Keratinocyte (primary cell): ENCODE data around the gene GPBAR1. TPM values are rescaled to one million over a fixed set of nuclear protein-coding genes. Genes with fewer than 3 reads are reported as not detected.

ENCODE experiments used
- DNase-seq: peaks from one replicate; pipeline ENCODE4 v3.0.0-alpha.2; 2011; ENCODE audit warnings: low read depth, missing footprints, low spot score
- FAIRE-seq: peaks from 2 replicates; lab custom pipeline; 2011; peaks lifted over from hg19 to GRCh38; lab: Jason Lieb, UNC
- H2AFZ ChIP-seq: 2 replicates; pipeline ENCODE4 v1.6.0; 2012; ENCODE audit warnings: low read length, control low read depth, inconsistent platforms; ENCODE audit not compliant: control insufficient read depth
- H3K27ac ChIP-seq: 2 replicates; pipeline ENCODE4 v1.5.1; 2011; ENCODE audit warnings: low read length; ENCODE audit not compliant: control insufficient read depth, insufficient read depth
- H3K27me3 ChIP-seq: 3 replicates; pipeline ENCODE4 v1.6.0; 2011; ENCODE audit warnings: low read length; ENCODE audit not compliant: control insufficient read depth, insufficient read depth; ENCODE audit errors: extremely low read depth
- H3K36me3 ChIP-seq, 2 experiments: 2 replicates in 1 of 2; 3 replicates in 1 of 2; pipeline ENCODE4 v1.5.1; 2011; ENCODE audit warnings: low read length in 2 of 2, mild to moderate bottlenecking in 1 of 2; ENCODE audit not compliant: control insufficient read depth in 2 of 2, insufficient read depth in 2 of 2; ENCODE audit errors: extremely low read depth in 1 of 2
- H3K4me1 ChIP-seq: 3 replicates; pipeline ENCODE4 v1.5.1; 2011; ENCODE audit warnings: low read length; ENCODE audit not compliant: control insufficient read depth, insufficient read depth; ENCODE audit errors: extremely low read depth
- H3K4me2 ChIP-seq: 3 replicates; pipeline ENCODE4 v1.6.0; 2011; ENCODE audit warnings: low read depth, low read length; ENCODE audit not compliant: control insufficient read depth, insufficient read depth; ENCODE audit errors: extremely low read depth
- H3K4me3 ChIP-seq, 3 experiments: fragments of 200-600 bp in 1 of 3; sonication (generic) in 1 of 3; 2 replicates in 2 of 3; 3 replicates in 1 of 3; pipeline ENCODE4 v1.5.1; 2011 to 2016; ENCODE audit warnings: low read length in 3 of 3, mild to moderate bottlenecking in 3 of 3, control low read depth in 2 of 3, inconsistent platforms in 1 of 3, low read depth in 1 of 3, mixed read lengths in 1 of 3, mixed run types in 1 of 3, moderate library complexity in 1 of 3; ENCODE audit not compliant: control insufficient read depth in 2 of 3, insufficient read depth in 2 of 3; ENCODE audit errors: extremely low read depth in 1 of 3
- H3K79me2 ChIP-seq: 2 replicates; pipeline ENCODE4 v1.6.0; 2012; ENCODE audit warnings: low read length; ENCODE audit not compliant: control insufficient read depth, insufficient read depth
- H3K9ac ChIP-seq: 3 replicates; pipeline ENCODE4 v1.6.0; 2011; ENCODE audit warnings: low read length; ENCODE audit not compliant: control insufficient read depth, insufficient read depth; ENCODE audit errors: extremely low read depth
- H3K9me1 ChIP-seq: 3 replicates; pipeline ENCODE4 v1.6.0; 2011; ENCODE audit warnings: low read length; ENCODE audit not compliant: control insufficient read depth, insufficient read depth; ENCODE audit errors: extremely low read depth
- H3K9me3 ChIP-seq: 2 replicates; pipeline ENCODE4 v1.5.1; 2012; ENCODE audit warnings: low read depth, low read length; ENCODE audit not compliant: control insufficient read depth
- H4K20me1 ChIP-seq: 3 replicates; pipeline ENCODE4 v1.6.0; 2011; ENCODE audit warnings: low read length; ENCODE audit not compliant: control insufficient read depth, insufficient read depth; ENCODE audit errors: extremely low read depth
- EZH2 ChIP-seq: IDR thresholded peaks from one replicate; pipeline ENCODE4 v1.6.1; 2012; ENCODE audit warnings: inconsistent platforms, mild to moderate bottlenecking, low read length, moderate library complexity
- dilution Hi-C: fragments of 300-500 bp; cut with MboI; formaldehyde crosslinking; loops from one replicate; pipeline ENCODE4 v1.7.0; 2020; ENCODE audit warnings: low sequenced_read_pairs; ENCODE audit not compliant: extremely low pct_ligation_motif_present
- polyA plus RNA-seq, 5 experiments: library from polyadenylated mRNA; depleted of rRNA in 3 of 5; stranded (reverse) in 3 of 5; stranded (forward) in 1 of 5; unstranded in 1 of 5; fragments of >200 nt; gene quantifications; 1 replicate in 1 of 5; 2 replicates in 3 of 5; 3 replicates in 1 of 5; pipeline versions ENCODE4 v1.2.1 to v1.2.3, GENCODE V29; 2011 to 2012; ENCODE audit warnings: missing spikeins in 2 of 5, low read depth in 1 of 5, low replicate concordance in 1 of 5
- TF ChIP-seq, protein P1 (sequence below), 3 experiments: IDR thresholded peaks in 1 of 3; conservative IDR thresholded peaks in 1 of 3; optimal IDR thresholded peaks in 1 of 3; 2 replicates in 2 of 3; 3 replicates in 1 of 3; pipeline versions ENCODE3 to v1.5.1; 2011; ENCODE audit warnings: low read length in 3 of 3, mild to moderate bottlenecking in 3 of 3, moderate library complexity in 2 of 3, control low read depth in 1 of 3, inconsistent platforms in 1 of 3; ENCODE audit not compliant: insufficient read depth in 2 of 3; ENCODE audit errors: extremely low read depth in 1 of 3

The GPBAR1 gene
- polyA plus RNA-seq, 1 donor (not counting 4 experiments of a cell fraction or from before 2014, with no cell fraction given): 0.12 TPM

DNA sequence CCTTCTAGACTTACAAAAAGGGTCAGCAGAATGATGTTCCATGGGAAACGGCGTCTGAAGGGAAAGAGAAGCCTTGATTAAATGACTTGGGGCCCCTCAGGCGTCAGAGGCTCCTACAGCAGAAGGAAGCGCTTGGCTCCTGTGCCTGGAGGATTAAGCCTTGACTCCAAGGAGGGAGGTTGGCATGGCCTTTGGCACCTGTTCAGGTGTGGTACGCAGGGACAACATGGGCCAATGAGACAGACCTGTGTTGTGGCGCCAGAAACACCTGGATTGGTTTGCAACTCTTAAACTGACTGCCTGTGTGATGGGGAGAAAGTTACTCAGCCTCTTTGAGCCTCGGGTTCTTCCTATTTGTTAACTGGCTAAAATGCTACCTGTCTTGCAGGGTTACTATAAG, 17.1 kb downstream of the GPBAR1 start:
- Histone ChIP-seq H3K4me1 (peaks cover 17% of the 10 kb centered on the region), H2AFZ (no peak overlapping the region), H3K36me3 (peaks cover 63 to 72% of the 10 kb centered on the region in 2 experiments), H3K79me2 (peaks cover 63% of the 10 kb centered on the region), H3K4me2 (no peak overlapping the region), H4K20me1 (peaks cover 31% of the 10 kb centered on the region), H3K27me3 (no peaks in the 10 kb centered on the region), H3K9me3 (no peaks in the 10 kb centered on the region), H3K4me3 (no peak overlapping the region), H3K9me1 (no peaks in the 10 kb centered on the region), H3K27ac (no peak overlapping the region), H3K9ac (no peak overlapping the region)
- DNase-seq: no peak
- no peak for FAIRE-seq
- no peak for TF ChIP-seq EZH2
- TF ChIP-seq, protein P1, sequence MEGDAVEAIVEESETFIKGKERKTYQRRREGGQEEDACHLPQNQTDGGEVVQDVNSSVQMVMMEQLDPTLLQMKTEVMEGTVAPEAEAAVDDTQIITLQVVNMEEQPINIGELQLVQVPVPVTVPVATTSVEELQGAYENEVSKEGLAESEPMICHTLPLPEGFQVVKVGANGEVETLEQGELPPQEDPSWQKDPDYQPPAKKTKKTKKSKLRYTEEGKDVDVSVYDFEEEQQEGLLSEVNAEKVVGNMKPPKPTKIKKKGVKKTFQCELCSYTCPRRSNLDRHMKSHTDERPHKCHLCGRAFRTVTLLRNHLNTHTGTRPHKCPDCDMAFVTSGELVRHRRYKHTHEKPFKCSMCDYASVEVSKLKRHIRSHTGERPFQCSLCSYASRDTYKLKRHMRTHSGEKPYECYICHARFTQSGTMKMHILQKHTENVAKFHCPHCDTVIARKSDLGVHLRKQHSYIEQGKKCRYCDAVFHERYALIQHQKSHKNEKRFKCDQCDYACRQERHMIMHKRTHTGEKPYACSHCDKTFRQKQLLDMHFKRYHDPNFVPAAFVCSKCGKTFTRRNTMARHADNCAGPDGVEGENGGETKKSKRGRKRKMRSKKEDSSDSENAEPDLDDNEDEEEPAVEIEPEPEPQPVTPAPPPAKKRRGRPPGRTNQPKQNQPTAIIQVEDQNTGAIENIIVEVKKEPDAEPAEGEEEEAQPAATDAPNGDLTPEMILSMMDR (optimal IDR thresholded peaks at IDR 0.05 in 1 of 3, IDR thresholded peaks at IDR 0.05 in 1 of 3, conservative IDR thresholded peaks at IDR 0.05 in 1 of 3; ENCODE audit: extremely low read depth in 1 of 3, insufficient read depth in 2 of 3, low read length in 3 of 3): no peak
- dilution Hi-C loops: no loop called here

DNA sequence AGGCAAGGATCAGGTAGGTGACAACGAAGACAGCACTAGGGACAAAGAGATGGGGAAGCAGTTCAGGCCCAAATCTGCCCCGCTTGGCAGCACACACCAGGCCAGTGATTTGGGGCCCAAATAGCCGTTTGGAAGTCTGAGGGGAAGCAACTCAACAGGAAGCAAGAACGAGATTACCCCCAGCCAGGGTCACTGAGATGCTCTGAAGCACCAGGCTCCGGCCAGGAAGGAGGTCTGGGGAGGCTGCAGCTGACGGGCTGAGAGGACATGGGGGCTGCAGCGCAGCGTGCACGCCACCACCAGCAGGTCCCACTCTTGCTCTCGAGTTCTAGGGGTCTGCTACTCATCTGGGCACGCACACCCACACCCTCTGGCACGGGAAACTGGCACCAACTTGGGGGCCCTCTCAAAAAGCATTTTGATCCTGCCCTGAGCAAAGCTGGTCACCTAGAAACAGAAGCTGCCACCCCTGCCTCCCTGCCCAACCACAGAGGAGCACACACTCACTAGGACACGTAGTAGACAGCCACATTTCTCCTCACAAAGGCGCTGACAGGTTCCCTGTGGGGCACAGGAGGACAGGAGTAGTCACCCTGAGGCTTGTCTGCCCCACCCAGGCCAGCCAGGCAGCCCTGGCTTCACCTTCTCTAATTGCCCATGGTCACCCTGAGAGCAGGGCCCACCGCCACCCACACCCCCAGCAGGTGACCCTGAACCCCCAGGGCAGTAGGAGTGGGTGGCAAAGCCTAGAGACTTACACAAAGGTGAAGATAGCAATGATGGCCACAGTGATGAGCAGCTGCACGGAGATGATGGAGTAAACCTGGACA, 17.9 kb downstream of the GPBAR1 start:
- Histone ChIP-seq H3K27me3 (no peaks in the 10 kb centered on the region), H3K4me1 (peaks cover 20% of the 10 kb centered on the region), H3K4me2 (no peak overlapping the region), H3K9me3 (no peaks in the 10 kb centered on the region), H3K9ac (no peak overlapping the region), H3K27ac (no peak overlapping the region), H3K36me3 (peaks cover 67 to 73% of the 10 kb centered on the region in 2 experiments), H2AFZ (no peak overlapping the region), H3K79me2 (peaks cover 71% of the 10 kb centered on the region), H4K20me1 (peaks cover 37% of the 10 kb centered on the region), H3K4me3 (no peak overlapping the region), H3K9me1 (no peaks in the 10 kb centered on the region)
- no peak for TF ChIP-seq EZH2
- TF ChIP-seq, protein P1 (optimal IDR thresholded peaks at IDR 0.05 in 1 of 3, IDR thresholded peaks at IDR 0.05 in 1 of 3, conservative IDR thresholded peaks at IDR 0.05 in 1 of 3; ENCODE audit: extremely low read depth in 1 of 3, insufficient read depth in 2 of 3, low read length in 3 of 3): no peak
- FAIRE-seq: no peak
- no peak for DNase-seq
- dilution Hi-C loops: no loop called here
